H9 (cell line): Measurements from ENCODE around the gene ACAP3. TPM values are rescaled to one million over a fixed set of nuclear protein-coding genes. Genes with fewer than 3 reads are reported as not detected.

Experiments used
- DNase-seq: peaks from one replicate; pipeline ENCODE4 v3.0.0-alpha.2; 2017
- H2AFZ ChIP-seq: one replicate; pipeline ENCODE4 v1.6.1; 2013; ENCODE audit warnings: mild to moderate bottlenecking, low read length, control low read depth, moderate library complexity
- H2AK5ac ChIP-seq: 2 replicates; pipeline ENCODE4 v1.6.1; 2013; ENCODE audit warnings: low read length, control low read depth, mixed read lengths; ENCODE audit not compliant: insufficient read length
- H2BK120ac ChIP-seq: one replicate; pipeline ENCODE4 v1.6.1; 2013; ENCODE audit warnings: low read depth, mild to moderate bottlenecking, low read length, control low read depth, inconsistent platforms; ENCODE audit not compliant: poor library complexity, severe bottlenecking
- H2BK12ac ChIP-seq: 2 replicates; pipeline ENCODE4 v1.6.1; 2013; ENCODE audit warnings: low read length, control low read depth, mixed read lengths, low read depth; ENCODE audit not compliant: insufficient read length
- H2BK15ac ChIP-seq: 2 replicates; pipeline ENCODE4 v1.6.1; 2013; ENCODE audit warnings: low read depth, low read length, control low read depth
- H2BK20ac ChIP-seq: one replicate; pipeline ENCODE4 v1.6.1; 2013; ENCODE audit warnings: low read depth, mild to moderate bottlenecking, low read length, control low read depth, inconsistent platforms; ENCODE audit not compliant: poor library complexity, severe bottlenecking
- H2BK5ac ChIP-seq: 2 replicates; pipeline ENCODE4 v1.6.1; 2013; ENCODE audit warnings: low read length, control low read depth, mixed read lengths; ENCODE audit not compliant: insufficient read length
- H3K14ac ChIP-seq: 2 replicates; pipeline ENCODE4 v1.6.1; 2013; ENCODE audit warnings: low read length, control low read depth; ENCODE audit not compliant: insufficient read depth
- H3K18ac ChIP-seq: 2 replicates; pipeline ENCODE4 v1.6.1; 2013; ENCODE audit warnings: low read depth, mild to moderate bottlenecking, mixed read lengths, low read length, control low read depth; ENCODE audit not compliant: insufficient read length
- H3K23ac ChIP-seq: 2 replicates; pipeline ENCODE4 v1.6.1; 2013; ENCODE audit warnings: low read length, control low read depth, mixed read lengths, low read depth; ENCODE audit not compliant: insufficient read length
- H3K23me2 ChIP-seq: 2 replicates; pipeline ENCODE4 v1.6.1; 2013; ENCODE audit warnings: low read depth, mild to moderate bottlenecking, mixed read lengths, low read length, control low read depth; ENCODE audit not compliant: insufficient read length, poor library complexity, severe bottlenecking
- H3K27ac ChIP-seq: 2 replicates; pipeline ENCODE4 v1.5.1; 2013; ENCODE audit warnings: low read length, control low read depth, mixed read lengths, low read depth; ENCODE audit not compliant: insufficient read length
- H3K27me3 ChIP-seq: 2 replicates; pipeline ENCODE4 v1.6.1; 2013; ENCODE audit warnings: low read length, control low read depth, inconsistent platforms; ENCODE audit not compliant: insufficient read depth
- H3K4ac ChIP-seq: 2 replicates; pipeline ENCODE4 v1.6.1; 2013; ENCODE audit warnings: low read depth, mild to moderate bottlenecking, control low read depth, inconsistent platforms, low read length, moderate library complexity
- H3K4me1 ChIP-seq: 2 replicates; pipeline ENCODE4 v1.6.1; 2013; ENCODE audit warnings: low read length, control low read depth, inconsistent platforms; ENCODE audit not compliant: insufficient read depth
- H3K4me2 ChIP-seq: 2 replicates; pipeline ENCODE4 v1.6.1; 2013; ENCODE audit warnings: low read length, control low read depth, mixed read lengths; ENCODE audit not compliant: insufficient read length, insufficient read depth
- H3K56ac ChIP-seq: 2 replicates; pipeline ENCODE4 v1.6.1; 2013; ENCODE audit warnings: low read depth, mild to moderate bottlenecking, mixed read lengths, low read length, control low read depth; ENCODE audit not compliant: insufficient read length
- H3K79me1 ChIP-seq: 2 replicates; pipeline ENCODE4 v1.6.1; 2013; ENCODE audit warnings: low read depth, mild to moderate bottlenecking, moderate library complexity, low read length, control low read depth, inconsistent platforms; ENCODE audit not compliant: insufficient read depth, poor library complexity, severe bottlenecking
- H3K79me2 ChIP-seq: 2 replicates; pipeline ENCODE4 v1.6.1; 2013; ENCODE audit warnings: low read length, control low read depth, inconsistent platforms; ENCODE audit not compliant: insufficient read depth
- H3K9ac ChIP-seq: 2 replicates; pipeline ENCODE4 v1.6.1; 2013; ENCODE audit warnings: low read length, control low read depth, mixed read lengths; ENCODE audit not compliant: insufficient read length; ENCODE audit errors: extremely low read depth
- H3K9me3 ChIP-seq: one replicate; pipeline ENCODE4 v1.6.1; 2013; ENCODE audit warnings: low read depth, low read length, inconsistent platforms; ENCODE audit not compliant: control insufficient read depth
- H3T11ph ChIP-seq: one replicate; pipeline ENCODE4 v1.6.1; 2013; ENCODE audit warnings: mild to moderate bottlenecking, low read length, control low read depth, inconsistent platforms
- H4K20me1 ChIP-seq: one replicate; pipeline ENCODE4 v1.6.1; 2013; ENCODE audit not compliant: control insufficient read depth, insufficient read length, insufficient read depth
- H4K5ac ChIP-seq: 2 replicates; pipeline ENCODE4 v1.6.1; 2013; ENCODE audit warnings: low read depth, mild to moderate bottlenecking, mixed read lengths, low read length, control low read depth; ENCODE audit not compliant: insufficient read length
- H4K8ac ChIP-seq: replicated peaks from 2 replicates; pipeline ENCODE4 v1.6.1; 2013; ENCODE audit warnings: low read length, control low read depth, mixed read lengths, low read depth; ENCODE audit not compliant: insufficient read length
- H4K91ac ChIP-seq: 2 replicates; pipeline ENCODE4 v1.6.1; 2013; ENCODE audit warnings: low read depth, mild to moderate bottlenecking, moderate library complexity, mixed read lengths, low read length, control low read depth; ENCODE audit not compliant: insufficient read length
- H3K27ac Mint-ChIP-seq, 3 experiments: 2 replicates in 2 of 3; 3 replicates in 1 of 3; pipeline ENCODE4 v1.8.0; 2020 to 2021; ENCODE audit warnings: mixed read lengths in 3 of 3, mild to moderate bottlenecking in 1 of 3, moderate library complexity in 1 of 3
- H3K27me3 Mint-ChIP-seq: 2 replicates; pipeline ENCODE4 v1.8.0; 2021; ENCODE audit warnings: low read depth, mild to moderate bottlenecking, moderate library complexity, mixed read lengths
- H3K36me3 Mint-ChIP-seq, 3 experiments: 2 replicates in 2 of 3; 3 replicates in 1 of 3; pipeline ENCODE4 v1.8.0; 2020 to 2021; ENCODE audit warnings: low read depth in 3 of 3, mixed read lengths in 3 of 3; ENCODE audit not compliant: insufficient read depth in 1 of 3
- H3K4me1 Mint-ChIP-seq, 2 experiments: 2 replicates each; pipeline ENCODE4 v1.8.0; 2020; ENCODE audit warnings: mixed read lengths in 2 of 2
- H3K4me3 Mint-ChIP-seq, 2 experiments: 2 replicates in 1 of 2; 3 replicates in 1 of 2; pipeline ENCODE4 v1.8.0; 2020 to 2021; ENCODE audit warnings: mild to moderate bottlenecking in 2 of 2, mixed read lengths in 2 of 2, moderate library complexity in 1 of 2
- H3K9me3 Mint-ChIP-seq, 2 experiments: 2 replicates in 1 of 2; 3 replicates in 1 of 2; pipeline ENCODE4 v1.8.0; 2020; ENCODE audit warnings: mild to moderate bottlenecking in 2 of 2, mixed read lengths in 2 of 2, moderate library complexity in 1 of 2
- WGBS: extraction: QIAGEN DNeasy Blood & Tissue Kit; methylation state at CpG from one replicate; pipeline ENCODE4 v1.1.7; 2013; ENCODE audit warnings: missing lambda C conversion rate, low lambda C conversion rate, mixed read lengths; ENCODE audit not compliant: insufficient read length; ENCODE audit errors: extremely low coverage; 5-methylcytosine and 5-hydroxymethylcytosine counted together
- total RNA-seq: library from RNA; stranded (reverse); gene quantifications from 2 replicates; pipeline ENCODE4 v1.2.1, GENCODE V29; 2021
- TF ChIP-seq, protein P1 (sequence below): fragments of 200-600 bp; sonication (generic); conservative IDR thresholded peaks from 3 replicates; pipeline ENCODE4 v1.8.0; 2021; ENCODE audit warnings: antibody characterized with exemption, mild to moderate bottlenecking

Gene ACAP3
- total RNA-seq, 1 experiment from 2014 or later, result 41.4 TPM

DNA sequence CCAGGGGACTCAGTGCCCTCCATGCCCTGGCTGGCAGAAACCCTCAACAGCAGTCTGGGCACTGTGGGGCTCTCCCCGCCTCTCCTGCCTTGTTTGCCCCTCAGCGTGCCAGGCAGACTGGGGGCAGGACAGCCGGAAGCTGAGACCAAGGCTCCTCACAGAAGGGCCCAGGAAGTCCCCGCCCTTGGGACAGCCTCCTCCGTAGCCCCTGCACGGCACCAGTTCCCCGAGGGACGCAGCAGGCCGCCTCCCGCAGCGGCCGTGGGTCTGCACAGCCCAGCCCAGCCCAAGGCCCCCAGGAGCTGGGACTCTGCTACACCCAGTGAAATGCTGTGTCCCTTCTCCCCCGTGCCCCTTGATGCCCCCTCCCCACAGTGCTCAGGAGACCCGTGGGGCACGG lies 20.5 kb upstream of the ACAP3 start:
- Mint-ChIP-seq H3K9me3 (no peaks in the 10 kb centered on the region), H3K27ac (no peak overlapping the region), H3K4me1 (peaks cover 2 to 5% of the 10 kb centered on the region in 2 experiments), H3K27me3 (peaks cover 1% of the 10 kb centered on the region; the same call in 1 of the 2 replicates), H3K4me3 (no peak overlapping the region), H3K36me3 (peaks cover 2 to 4% (median 4%) of the 10 kb centered on the region in 3 experiments; a peak in 4 of 7 replicates)
- H3K23me2 ChIP-seq, result peaks cover 8% of the 10 kb centered on the region
- DNase-seq, result no peak
- no peak overlapping the region for H3K23ac ChIP-seq
- H3K79me1 ChIP-seq, result no peaks in the 10 kb centered on the region
- H4K91ac ChIP-seq, result no peak overlapping the region
- H3K4ac ChIP-seq, result no peak overlapping the region
- no peak overlapping the region for H2BK12ac ChIP-seq
- H2BK120ac ChIP-seq, result no peak overlapping the region
- no peak overlapping the region for H2BK20ac ChIP-seq
- H3K9ac ChIP-seq, result no peak overlapping the region
- no peak overlapping the region for H3K27ac ChIP-seq
- H3K56ac ChIP-seq, result no peak overlapping the region
- no peaks in the 10 kb centered on the region for H3K4me1 ChIP-seq
- no peak overlapping the region for H4K8ac ChIP-seq
- no peaks in the 10 kb centered on the region for H3K9me3 ChIP-seq
- no peak overlapping the region for H2BK15ac ChIP-seq
- H2BK5ac ChIP-seq, result no peak overlapping the region
- H3T11ph ChIP-seq, result no peak overlapping the region
- H4K20me1 ChIP-seq, result no peaks in the 10 kb centered on the region
- H3K27me3 ChIP-seq, result no peaks in the 10 kb centered on the region
- WGBS, result no CpG with 5 or more reads among the region's 15 CpGs
- TF ChIP-seq, protein P1, sequence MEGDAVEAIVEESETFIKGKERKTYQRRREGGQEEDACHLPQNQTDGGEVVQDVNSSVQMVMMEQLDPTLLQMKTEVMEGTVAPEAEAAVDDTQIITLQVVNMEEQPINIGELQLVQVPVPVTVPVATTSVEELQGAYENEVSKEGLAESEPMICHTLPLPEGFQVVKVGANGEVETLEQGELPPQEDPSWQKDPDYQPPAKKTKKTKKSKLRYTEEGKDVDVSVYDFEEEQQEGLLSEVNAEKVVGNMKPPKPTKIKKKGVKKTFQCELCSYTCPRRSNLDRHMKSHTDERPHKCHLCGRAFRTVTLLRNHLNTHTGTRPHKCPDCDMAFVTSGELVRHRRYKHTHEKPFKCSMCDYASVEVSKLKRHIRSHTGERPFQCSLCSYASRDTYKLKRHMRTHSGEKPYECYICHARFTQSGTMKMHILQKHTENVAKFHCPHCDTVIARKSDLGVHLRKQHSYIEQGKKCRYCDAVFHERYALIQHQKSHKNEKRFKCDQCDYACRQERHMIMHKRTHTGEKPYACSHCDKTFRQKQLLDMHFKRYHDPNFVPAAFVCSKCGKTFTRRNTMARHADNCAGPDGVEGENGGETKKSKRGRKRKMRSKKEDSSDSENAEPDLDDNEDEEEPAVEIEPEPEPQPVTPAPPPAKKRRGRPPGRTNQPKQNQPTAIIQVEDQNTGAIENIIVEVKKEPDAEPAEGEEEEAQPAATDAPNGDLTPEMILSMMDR, result no peak
- H3K79me2 ChIP-seq, result peaks cover 6% of the 10 kb centered on the region; the same call in 1 of the 2 replicates
- H2AFZ ChIP-seq, result no peak overlapping the region
- no peak overlapping the region for H4K5ac ChIP-seq
- no peak overlapping the region for H3K4me2 ChIP-seq
- H3K18ac ChIP-seq, result no peak overlapping the region
- H3K14ac ChIP-seq, result no peak overlapping the region
- no peak overlapping the region for H2AK5ac ChIP-seq
